NCI-H2227 treated with DMSO at 0.1 percent for 48 hours (cell line): ENCODE data around the gene TC2N.
"Not testable (repeated sequence)": the region's sequence is repeated elsewhere in the genome, so short reads cannot be mapped to it uniquely, and the experiment has no call there.

Source experiments
- DNase-seq: peaks from one replicate; lab custom pipeline; 2025; lab: John Stamatoyannopoulos, UW

Gene TC2N

GRCh38 chr14:91754819-91755218 lies 112.5 kb downstream of the TC2N start:
- no peak for DNase-seq

- no peak for DNase-seq
These were observed 113.2 kb downstream of the TC2N start for GRCh38 chr14:91754185-91754584.

GRCh38 chr14:91753501-91754128 lies 113.7 kb downstream of the TC2N start:
- no peak for DNase-seq

- DNase-seq, result no peak
These were observed 114.4 kb downstream of the TC2N start for GRCh38 chr14:91752961-91753360.

GRCh38 chr14:91751719-91752118 lies 115.6 kb downstream of the TC2N start:
- no peak for DNase-seq

- no peak for DNase-seq
These were observed 116.6 kb downstream of the TC2N start for GRCh38 chr14:91750634-91751198.

- no peak for DNase-seq
These were observed 117.5 kb downstream of the TC2N start for GRCh38 chr14:91749868-91750267.

GRCh38 chr14:91748049-91748448 lies 119.3 kb downstream of the TC2N start:
- DNase-seq, result no peak

- no peak for DNase-seq
These were observed 122.0 kb downstream of the TC2N start for GRCh38 chr14:91745344-91745743.

- no peak for DNase-seq
These were observed 123.3 kb downstream of the TC2N start for GRCh38 chr14:91744068-91744480.

- DNase-seq, result no peak
These were observed 124.1 kb downstream of the TC2N start for GRCh38 chr14:91743305-91743653.

GRCh38 chr14:91742621-91743304 lies 124.6 kb downstream of the TC2N start:
- DNase-seq, result no peak

GRCh38 chr14:91739867-91740266 lies 127.5 kb downstream of the TC2N start:
- DNase-seq, result not testable (repeated sequence)

- no peak for DNase-seq
These were observed 129.7 kb downstream of the TC2N start for GRCh38 chr14:91737619-91738018.

GRCh38 chr14:91732859-91733477 lies 134.4 kb downstream of the TC2N start:
- no peak for DNase-seq

GRCh38 chr14:91732439-91732838 lies 134.9 kb downstream of the TC2N start:
- no peak for DNase-seq

- no peak for DNase-seq
These were observed 135.3 kb downstream of the TC2N start, which contains the start of gene CATSPERB for GRCh38 chr14:91731986-91732385. CATSPERB (minus strand) TSS chr14:91732086; CDS start chr14:91729479, 2,607 bp downstream.

GRCh38 chr14:91731018-91731417 lies 136.3 kb downstream of the TC2N start:
- DNase-seq, result no peak

GRCh38 chr14:91729756-91730155 lies 137.6 kb downstream of the TC2N start:
- DNase-seq, result no peak
